NCI-H510A treated with DMSO at 0.1 percent for 48 hours (cell line): ENCODE measurements around the gene PSD2.

ENCODE experiments used
- DNase-seq: peaks from one replicate; lab custom pipeline; 2025; lab: John Stamatoyannopoulos, UW

The PSD2 gene

DNA sequence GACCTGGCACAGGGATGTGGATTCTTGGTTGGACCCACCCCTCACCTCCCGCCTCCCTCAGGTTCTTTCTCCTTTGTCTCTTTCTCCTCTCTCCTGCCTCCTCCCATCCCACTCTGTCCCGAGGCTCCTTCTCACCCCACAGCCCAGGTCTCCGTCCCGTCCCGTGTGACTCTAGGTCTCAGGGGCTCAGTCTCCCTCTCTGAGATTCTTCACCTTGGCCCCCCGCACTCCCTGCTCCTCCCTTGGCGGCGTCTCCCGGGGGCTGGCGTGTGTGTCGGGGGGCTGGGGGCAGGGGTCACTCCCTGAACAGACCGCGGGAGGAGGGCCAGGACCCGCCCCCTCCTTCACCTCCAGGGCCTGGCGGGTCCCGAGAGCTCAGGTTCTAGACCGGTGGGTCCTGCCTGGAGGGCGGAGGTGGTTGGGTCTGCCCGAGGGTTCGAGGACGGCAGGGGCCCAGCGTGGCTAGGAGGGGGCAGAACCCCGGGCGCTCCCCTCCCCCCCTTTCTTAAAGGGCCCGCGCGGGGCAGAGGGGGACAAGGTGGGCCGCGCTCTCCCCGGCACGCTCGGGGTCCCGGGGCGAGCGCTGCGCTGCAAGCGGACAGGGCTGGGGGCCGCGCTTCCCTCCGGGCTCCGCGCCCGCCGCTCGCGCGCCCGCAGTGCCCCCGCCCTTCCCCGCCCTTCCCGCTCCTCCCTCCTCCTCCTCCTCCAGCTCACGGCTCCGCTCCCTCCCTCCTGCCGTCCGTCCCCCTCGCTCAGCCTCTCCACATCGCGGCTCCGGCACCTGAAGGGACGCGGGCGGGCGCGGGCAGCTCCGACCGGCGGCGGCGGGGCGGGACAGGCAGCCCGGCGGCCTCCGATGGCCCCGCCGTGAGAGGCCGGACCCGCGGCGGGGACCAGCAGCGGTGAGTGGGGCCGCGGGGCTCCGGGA is at the start of gene PSD2:
Gene PSD2 (plus strand): TSS at position 735 of the 928 bp plus-strand sequence. CDS start 13,633 bp downstream, outside the sequence.
- no peak for DNase-seq

DNA sequence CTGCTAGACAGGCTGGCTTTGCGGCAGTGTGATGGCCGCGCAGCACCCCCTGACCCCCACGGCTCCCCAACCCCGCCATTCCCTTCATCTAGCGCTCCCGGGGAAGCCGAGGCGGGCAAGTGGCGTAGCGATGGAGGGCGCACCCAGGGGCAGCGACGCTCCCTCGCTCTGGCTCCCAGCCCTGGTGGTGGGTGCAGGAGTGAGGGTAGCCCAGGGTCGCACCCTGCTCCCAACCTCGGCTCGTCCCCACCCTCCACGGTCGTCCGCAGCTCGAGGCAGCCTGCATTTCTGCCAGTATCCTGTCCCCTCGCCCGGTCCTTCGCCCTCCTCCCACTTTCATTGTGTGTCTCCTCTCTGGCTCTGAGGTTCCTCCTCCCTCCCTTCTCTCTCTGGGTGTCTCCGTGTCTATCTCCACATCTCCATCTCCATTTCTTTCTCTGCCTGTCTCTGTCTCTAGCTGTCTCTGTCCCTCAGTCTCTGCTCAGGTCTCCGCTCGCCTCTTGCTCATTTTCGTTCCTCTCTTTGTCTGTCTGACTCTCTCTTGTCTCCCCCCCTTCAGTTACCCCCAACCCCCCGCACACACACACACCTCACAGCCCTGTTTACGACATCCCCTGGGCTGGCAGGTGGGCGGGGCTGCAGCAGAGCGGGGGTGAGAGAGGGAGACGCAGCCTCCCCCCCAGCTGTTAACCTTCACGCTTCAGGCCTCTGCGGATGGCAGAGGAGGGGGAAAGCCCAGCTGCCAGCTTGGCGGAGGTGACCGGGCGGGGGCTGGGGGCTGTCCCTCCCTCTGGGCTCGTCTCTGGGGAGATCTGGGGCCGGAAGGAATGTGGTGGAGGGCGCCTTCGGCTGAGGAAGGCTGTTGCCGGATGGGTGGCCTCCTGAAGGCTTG is 48.7 kb upstream of the PSD2 start:
- peak; percentile 42 for DNase-seq

- DNase-seq = no peak
Observed at GRCh38 chr5:139747583-139748504, 47.8 kb upstream of the PSD2 start.

GRCh38 chr5:139748505-139748826 is 47.1 kb upstream of the PSD2 start:
- DNase-seq = no peak

DNA sequence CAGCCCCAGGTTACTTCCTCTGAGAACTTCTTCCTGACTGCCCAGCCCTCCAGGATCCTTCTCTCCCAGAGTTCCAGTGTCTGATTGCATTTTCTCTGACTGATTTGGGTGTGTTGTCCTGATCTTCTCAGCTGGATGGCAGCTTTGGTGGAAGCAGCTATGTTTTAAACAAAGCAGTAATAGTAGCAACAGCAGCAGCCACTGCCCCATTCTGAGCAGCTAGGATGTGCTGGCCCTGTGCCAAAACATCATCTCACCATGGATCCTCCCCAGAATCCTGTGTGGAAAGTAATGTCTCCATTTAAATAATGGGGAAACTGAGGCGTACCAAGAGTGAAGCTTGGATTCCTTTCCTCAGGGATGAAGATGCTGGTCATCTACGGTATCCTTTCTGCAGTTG is 46.4 kb upstream of the PSD2 start:
- no peak for DNase-seq

DNA sequence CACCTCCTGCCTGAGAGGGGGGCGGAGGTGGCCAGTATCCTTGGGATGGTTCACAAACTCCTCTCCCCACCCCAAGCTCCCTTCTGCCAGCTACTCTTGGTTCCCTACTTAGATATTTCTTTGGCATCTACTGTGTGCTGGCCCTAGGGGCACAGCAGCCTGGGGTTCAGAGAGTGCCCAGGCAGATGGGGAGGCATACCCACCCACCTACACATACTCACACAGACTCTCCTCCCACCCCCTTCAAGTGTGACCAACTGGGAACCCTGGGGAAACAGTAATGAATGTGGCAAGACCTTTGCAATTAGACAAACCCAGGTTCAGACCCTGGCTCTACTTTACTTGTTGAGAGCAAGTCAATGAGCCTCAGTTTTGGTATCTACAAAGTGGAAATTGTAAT is 44.4 kb upstream of the PSD2 start:
- no peak for DNase-seq

DNA sequence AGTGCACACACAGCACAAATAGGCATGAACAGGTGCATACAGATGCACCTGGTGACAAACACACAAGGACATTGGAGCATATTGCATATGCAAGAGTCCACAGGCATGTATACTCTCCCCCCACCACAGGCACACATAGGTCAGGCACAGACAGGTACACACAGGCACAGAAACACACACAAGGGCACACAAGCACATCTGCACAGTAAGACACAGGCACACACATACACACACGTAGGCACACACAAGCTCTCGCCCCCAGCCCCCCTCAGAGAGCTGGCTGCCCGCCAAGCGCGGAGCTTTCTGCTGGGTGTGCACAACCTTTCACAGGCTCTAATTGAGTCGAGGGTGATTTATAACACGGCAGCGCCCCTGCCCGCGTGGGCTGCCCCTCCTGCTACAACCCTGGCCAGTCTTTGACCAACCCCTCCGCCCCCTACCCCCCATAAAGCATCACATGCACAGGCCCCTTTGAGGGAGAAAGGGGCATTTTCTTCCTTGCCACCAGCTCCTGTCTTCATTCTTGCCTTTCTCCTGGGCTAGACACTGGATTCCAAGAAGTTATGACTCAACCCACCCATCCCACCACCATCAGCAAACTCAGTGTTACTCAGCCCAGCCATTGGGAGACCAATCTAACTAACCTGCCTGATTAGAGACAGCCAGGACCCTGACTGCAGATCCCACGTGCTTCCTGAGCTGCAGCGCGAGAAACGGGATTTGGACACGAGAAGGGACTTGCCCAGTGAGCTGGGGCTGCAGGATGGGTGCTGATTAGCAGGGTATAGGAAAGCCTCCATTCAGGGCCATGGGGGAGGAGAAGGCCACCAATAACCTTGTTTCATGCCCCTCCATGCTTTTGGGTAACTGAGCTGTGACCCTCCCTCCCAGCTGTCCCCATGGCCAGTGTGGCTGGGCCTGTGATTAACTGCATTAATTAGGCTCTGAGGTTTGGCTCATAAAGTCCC is 42.8 kb upstream of the PSD2 start:
- DNase-seq = no peak

GRCh38 chr5:139755892-139756671 is 39.5 kb upstream of the PSD2 start:
- DNase-seq = peak; percentile 18

- DNase-seq = no peak
Observed at GRCh38 chr5:139756971-139757370, 38.6 kb upstream of the PSD2 start.

- DNase-seq = no peak
Observed at GRCh38 chr5:139757727-139758509, 37.7 kb upstream of the PSD2 start.

GRCh38 chr5:139758510-139759075 is 37.0 kb upstream of the PSD2 start:
- no peak for DNase-seq

GRCh38 chr5:139759219-139759721 is 36.3 kb upstream of the PSD2 start:
- no peak for DNase-seq

- DNase-seq = no peak
Observed at GRCh38 chr5:139760066-139761056, 35.2 kb upstream of the PSD2 start.

- no peak for DNase-seq
Observed at GRCh38 chr5:139761057-139761450, 34.6 kb upstream of the PSD2 start.

- no peak for DNase-seq
Observed at GRCh38 chr5:139761501-139761900, 34.1 kb upstream of the PSD2 start.

DNA sequence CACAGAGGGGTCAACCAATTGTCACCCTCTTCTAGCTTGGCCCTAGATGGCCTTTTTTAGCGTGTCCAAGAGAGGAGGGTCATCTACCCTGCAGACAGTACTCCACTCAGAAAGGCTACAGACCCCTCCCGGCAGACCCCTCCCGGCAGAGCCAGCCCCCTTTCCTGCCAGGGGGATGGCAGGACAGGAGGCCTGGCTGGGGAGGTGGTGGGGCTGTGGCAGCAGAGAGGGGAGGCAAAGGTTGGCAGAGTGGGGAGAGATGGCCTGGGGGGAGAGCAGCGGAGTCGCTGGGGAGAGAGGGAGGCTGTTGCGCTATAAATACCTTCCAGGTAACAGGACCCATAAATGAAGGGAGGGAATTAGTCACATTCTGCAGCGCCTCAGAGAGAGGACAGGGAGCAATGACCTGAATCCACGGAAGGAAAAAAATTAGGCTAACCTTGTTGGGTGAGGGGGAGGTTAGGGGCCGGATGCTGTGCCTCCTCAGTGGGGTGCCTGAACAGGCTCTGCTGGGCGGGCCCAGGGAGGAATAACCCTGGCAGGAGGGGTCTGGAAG is 32.9 kb upstream of the PSD2 start:
- no peak for DNase-seq
